T-cell (primary cell): ENCODE data around the gene GPR173. TPM values are rescaled to one million over a fixed set of nuclear protein-coding genes. Genes with fewer than 3 reads are reported as not detected.
A peak's percentile ranks its signal among the peaks of the same experiment; 100 is the strongest.

Experiments used
- ATAC-seq, 4 experiments: fragments of 200-7000 bp in 3 of 4; fragments of 150-1000 bp in 1 of 4; cut with Tn5 transposase; replicated peaks in 1 of 4; 1 replicate in 3 of 4; 2 replicates in 1 of 4; pipeline ENCODE4 v1.10.0; 2021; ENCODE audit warnings: moderate library complexity in 3 of 4, mild to moderate bottlenecking in 2 of 4, moderate number of reproducible peaks in 1 of 4
- CTCF ChIA-PET, 2 donors: fragments of 300-600 bp; sonication (Branson Sonifier 250); formaldehyde crosslinking; loops; one replicate each; lab custom pipeline; 2022; ENCODE audit warnings: antibody characterized with exemption in 2 of 2; lab: Charles Lee
- POLR2A ChIA-PET, 2 donors: fragments of 300-600 bp; sonication (Branson Sonifier 250); formaldehyde crosslinking; loops; one replicate each; lab custom pipeline; 2022; ENCODE audit warnings: antibody characterized with exemption in 2 of 2; lab: Charles Lee
- DNase-seq, 35 experiments: peaks; one replicate each; pipeline versions ENCODE4 v3.0.0 to v3.0.0-alpha.2; 2013 to 2023
- H3K27ac ChIP-seq: one replicate; pipeline ENCODE4 v1.5.1; 2013; ENCODE audit warnings: low read length
- H3K27me3 ChIP-seq, 2 experiments: replicated peaks in 1 of 2; 1 replicate in 1 of 2; 2 replicates in 1 of 2; pipeline versions ENCODE4 v1.6.1 to v1.7.0; 2013; ENCODE audit warnings: low read length in 1 of 2, mixed read lengths in 1 of 2; ENCODE audit not compliant: control insufficient read depth in 2 of 2, insufficient read depth in 2 of 2; ENCODE audit errors: extremely low read depth in 1 of 2
- H3K36me3 ChIP-seq, 2 donors: 1 replicate in 1 of 2; 2 replicates in 1 of 2; pipeline versions ENCODE4 v1.6.1 to v1.7.0; 2013; ENCODE audit warnings: low read length in 1 of 2; ENCODE audit not compliant: control insufficient read depth in 2 of 2, insufficient read depth in 1 of 2; ENCODE audit errors: extremely low read depth in 1 of 2
- H3K4me1 ChIP-seq, 2 experiments: 1 replicate in 1 of 2; 2 replicates in 1 of 2; pipeline versions ENCODE4 v1.6.1 to v1.7.0; 2013; ENCODE audit warnings: low read length in 2 of 2, mixed read lengths in 1 of 2; ENCODE audit not compliant: insufficient read depth in 2 of 2, control insufficient read depth in 1 of 2; ENCODE audit errors: extremely low read depth in 1 of 2
- H3K4me3 ChIP-seq, 2 donors: 1 replicate in 1 of 2; 2 replicates in 1 of 2; pipeline versions ENCODE4 v1.5.1 to v1.7.0; 2013; ENCODE audit warnings: mild to moderate bottlenecking in 2 of 2, low read length in 1 of 2, moderate library complexity in 1 of 2; ENCODE audit not compliant: control insufficient read depth in 1 of 2; ENCODE audit errors: extremely low read depth in 1 of 2
- H3K9me3 ChIP-seq: 2 replicates; pipeline ENCODE4 v1.7.0; 2013
- H3K27ac Mint-ChIP-seq, 2 donors: one replicate each; pipeline ENCODE4 v1.8.0; 2020 to 2021; ENCODE audit warnings: mild to moderate bottlenecking in 2 of 2, mixed read lengths in 2 of 2
- H3K27me3 Mint-ChIP-seq, 2 donors: one replicate each; pipeline ENCODE4 v1.8.0; 2021 to 2022; ENCODE audit warnings: mixed read lengths in 2 of 2
- H3K36me3 Mint-ChIP-seq: one replicate; pipeline ENCODE4 v1.8.0; 2021; ENCODE audit warnings: mixed read lengths
- H3K4me1 Mint-ChIP-seq, 3 donors: one replicate each; pipeline ENCODE4 v1.8.0; 2020 to 2022; ENCODE audit warnings: mixed read lengths in 3 of 3, mild to moderate bottlenecking in 1 of 3
- H3K4me3 Mint-ChIP-seq, 3 donors: one replicate each; pipeline ENCODE4 v1.8.0; 2020 to 2022; ENCODE audit warnings: mild to moderate bottlenecking in 3 of 3, mixed read lengths in 3 of 3, moderate library complexity in 3 of 3
- H3K9me3 Mint-ChIP-seq, 3 donors: one replicate each; pipeline ENCODE4 v1.8.0; 2020 to 2022; ENCODE audit warnings: mixed read lengths in 3 of 3
- WGBS: methylation state at CpG from one replicate; pipeline ENCODE4 v1.1.5; 2013; ENCODE audit warnings: missing lambda C conversion rate; ENCODE audit not compliant: insufficient coverage; 5-methylcytosine and 5-hydroxymethylcytosine counted together
- total RNA-seq, 35 experiments: library from RNA in 6 of 35; stranded (reverse) in 6 of 35; fragments of 120-200 nt in 1 of 35; gene quantifications; one replicate each; pipeline versions ENCODE4 v1.2.1 to v1.2.4 and lab custom pipeline; 2013 to 2026

Gene GPR173
- total RNA-seq, 5 donors from 2014 or later (not counting 1 experiment from before 2014, with no cell fraction given), result 0.12 to 0.50 (median 0.17) TPM; not detected in 1

DNA sequence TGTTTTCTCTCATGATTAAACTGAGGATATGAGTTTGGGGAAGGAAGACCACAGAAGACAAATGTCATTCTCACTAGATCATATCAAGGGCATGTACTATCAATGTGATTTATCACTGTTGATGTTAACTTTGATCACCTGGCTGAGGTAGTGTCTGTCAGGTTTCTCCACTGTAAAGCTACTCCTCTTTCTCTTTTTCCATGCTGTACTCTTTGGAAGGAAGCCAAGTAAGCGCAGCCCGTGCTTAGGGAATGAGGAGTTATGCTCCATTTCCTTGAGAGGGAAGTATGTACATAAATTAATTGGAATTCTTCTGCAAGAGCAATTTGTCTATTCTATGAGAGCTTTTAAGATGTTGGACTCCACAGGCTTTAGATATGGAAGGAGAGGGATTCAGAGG is 41.3 kb downstream of the GPR173 start:
- Mint-ChIP-seq H3K4me1 (peaks cover 35 to 53% (median 39%) of the 10 kb centered on the region in 3 donors), H3K4me3 (no peak overlapping the region)

DNA sequence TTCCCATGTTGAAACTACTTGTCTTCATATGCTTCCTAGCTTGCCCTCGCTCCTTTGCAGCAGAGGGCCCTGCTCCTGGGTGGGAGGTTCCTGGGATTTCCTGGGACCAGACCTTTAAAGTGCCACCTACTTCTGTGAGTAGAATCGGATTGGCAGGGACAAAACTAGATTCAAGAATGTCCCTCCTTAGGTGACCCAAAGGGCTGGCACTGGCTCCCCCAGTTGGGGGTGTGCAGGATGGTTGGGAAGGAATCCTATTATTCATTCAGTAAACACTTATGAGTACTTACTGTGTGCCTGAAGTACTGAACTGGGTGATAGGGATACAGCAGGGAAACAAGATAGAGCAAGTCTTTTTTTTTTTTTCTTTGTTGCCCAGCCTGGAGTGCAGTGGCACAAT is 42.8 kb downstream of the GPR173 start:
- H3K4me3 ChIP-seq, result no peak overlapping the region
- H3K27me3 ChIP-seq, result no peaks in the 10 kb centered on the region
- Mint-ChIP-seq H3K4me1 (peaks cover 27 to 48% (median 35%) of the 10 kb centered on the region in 3 donors), H3K4me3 (no peak overlapping the region), H3K27me3 (peaks cover 0 to 5% of the 10 kb centered on the region in 2 donors), H3K27ac (no peak overlapping the region), H3K9me3 (no peaks in the 10 kb centered on the region), H3K36me3 (peaks cover 5% of the 10 kb centered on the region)
- H3K27ac ChIP-seq, result no peak overlapping the region
- no peaks in the 10 kb centered on the region for H3K9me3 ChIP-seq
- ChIA-PET POLR2A (no interaction called here), CTCF (interaction anchor here (0.6 to 1.0 kb wide), 2 partner anchors 10 to 89 kb away, joined by 3 to 5 read pairs; no protein-coding TSS in a partner anchor)
- ATAC-seq, result no peak
- peaks cover 2 to 29% of the 10 kb centered on the region in 2 experiments for H3K4me1 ChIP-seq
- peaks cover 0 to 6% of the 10 kb centered on the region in 2 donors for H3K36me3 ChIP-seq
- DNase-seq, result no peak
- no CpG with 5 or more reads among the region's 2 CpGs for WGBS

More for the DNA sequence above, 41.3 kb downstream of the GPR173 start:
- H3K9me3 ChIP-seq, result no peaks in the 10 kb centered on the region
- DNase-seq (no peak), ATAC-seq (no peak)
- H3K4me3 ChIP-seq, result no peak overlapping the region
- no peaks in the 10 kb centered on the region for H3K27me3 ChIP-seq
- peaks cover 0 to 13% of the 10 kb centered on the region in 2 donors for H3K27me3 Mint-ChIP-seq
- ChIA-PET CTCF (interaction anchor here in 1 of 2 donors (1.5 kb wide), 1 partner anchor 18 kb away, joined by 4 read pairs; no protein-coding TSS in a partner anchor), POLR2A (no interaction called here)
- no CpG with 5 or more reads among the region's 2 CpGs for WGBS
- no peak overlapping the region for H3K27ac ChIP-seq
- no peak overlapping the region for H3K27ac Mint-ChIP-seq
- peaks cover 0 to 19% of the 10 kb centered on the region in 2 donors for H3K36me3 ChIP-seq
- peaks cover 15% of the 10 kb centered on the region for H3K36me3 Mint-ChIP-seq
- H3K9me3 Mint-ChIP-seq, result no peaks in the 10 kb centered on the region
- H3K4me1 ChIP-seq, result peaks cover 2 to 27% of the 10 kb centered on the region in 2 experiments

DNA sequence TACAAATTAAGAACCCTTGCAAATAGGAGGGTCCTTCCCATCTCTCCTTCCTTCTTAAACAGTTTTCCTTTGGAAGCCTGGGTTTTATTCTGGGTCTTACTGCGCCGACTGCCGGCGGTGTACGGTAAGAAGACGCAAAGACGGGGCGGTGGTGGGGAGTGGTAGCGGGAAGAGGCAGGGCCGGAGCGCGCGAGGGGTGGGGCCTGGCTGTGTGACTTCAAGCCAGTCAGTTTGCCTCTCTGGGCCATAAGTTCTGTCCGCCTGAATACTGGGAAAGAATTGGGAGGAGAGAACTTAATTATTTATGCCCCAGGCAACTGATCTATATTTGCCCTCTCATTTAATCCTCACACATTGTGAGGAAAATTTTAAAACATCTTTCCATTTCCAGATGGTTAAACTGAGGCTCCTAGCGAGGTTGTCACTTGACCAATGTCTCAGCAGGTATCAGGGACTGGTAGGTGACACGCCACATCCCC is 44.6 kb downstream of the GPR173 start:
- DNase-seq (peak; percentile 50 to 84 (median 73)), ATAC-seq (peak; percentile 54 to 65 (median 62))
- H3K36me3 ChIP-seq, result no peaks in the 10 kb centered on the region
- Mint-ChIP-seq H3K9me3 (no peaks in the 10 kb centered on the region), H3K36me3 (peaks cover 3% of the 10 kb centered on the region), H3K27ac (peak overlapping the region; percentile 82 to 91), H3K27me3 (peaks cover 0 to 5% of the 10 kb centered on the region in 2 donors), H3K4me1 (peaks cover 20 to 30% (median 27%) of the 10 kb centered on the region in 3 donors), H3K4me3 (peak overlapping the region; percentile 82 to 89 (median 84))
- no peaks in the 10 kb centered on the region for H3K9me3 ChIP-seq
- peak overlapping the region; percentile 74 for H3K27ac ChIP-seq
- H3K27me3 ChIP-seq, result no peaks in the 10 kb centered on the region
- WGBS, result no CpG with 5 or more reads among the region's 16 CpGs
- CTCF ChIA-PET, result no interaction called here
- POLR2A ChIA-PET, result no interaction called here
- peaks cover 2 to 25% of the 10 kb centered on the region in 2 experiments for H3K4me1 ChIP-seq
- peak overlapping the region; percentile 52 to 78 for H3K4me3 ChIP-seq

DNA sequence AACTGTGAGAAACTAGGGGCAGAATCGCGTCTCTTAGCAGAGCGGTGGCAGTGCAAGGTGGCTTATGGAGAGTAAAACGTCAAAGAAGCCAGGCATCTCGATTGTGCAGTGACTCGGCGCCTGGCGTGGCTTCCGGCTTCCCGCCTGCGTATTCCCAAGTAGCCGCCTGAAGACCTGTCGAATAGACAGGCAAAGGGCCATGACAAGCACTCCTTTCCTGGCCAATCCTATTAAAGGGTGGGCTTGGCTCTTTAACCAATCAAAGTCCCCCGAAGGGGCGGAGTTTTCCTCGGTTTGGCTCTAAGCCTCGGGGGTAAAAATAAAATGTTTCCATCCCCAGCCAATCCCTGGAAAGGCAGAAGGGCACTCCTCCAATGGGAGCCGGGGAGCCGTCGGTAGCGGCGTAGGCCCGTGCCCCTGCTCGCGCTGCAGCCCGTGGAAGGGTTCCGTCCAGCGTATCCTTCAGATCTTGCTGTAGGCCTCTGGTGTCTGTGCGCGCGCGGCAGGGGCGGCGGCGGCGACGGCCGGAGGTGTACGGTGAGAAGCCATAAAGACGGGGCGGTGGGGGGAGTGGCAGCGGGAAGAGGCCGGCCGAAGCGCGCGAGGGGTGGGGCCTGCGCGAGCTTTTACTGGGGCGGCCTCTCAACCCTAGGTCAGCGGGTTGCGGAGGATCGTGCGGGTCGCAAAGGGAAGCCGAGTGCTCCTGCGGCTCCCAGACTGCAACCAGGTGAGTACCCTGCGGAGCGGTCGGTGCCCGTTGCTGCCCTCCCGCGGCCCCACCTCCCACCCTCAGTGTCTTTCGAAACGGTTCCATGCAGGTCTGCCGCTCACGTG is 45.4 kb downstream of the GPR173 start, which contains the start of gene KANTR:
KANTR (plus strand) TSS at position 395 of the 834 bp plus-strand sequence. CDS start 30,131 bp downstream, outside the sequence.
- ATAC-seq, result peak; percentile 82 to 86 (median 84)
- Histone ChIP-seq H3K4me1 (peaks cover 2 to 18% of the 10 kb centered on the region in 2 experiments), H3K4me3 (peak within 1 kb of the TSS; percentile 52 to 78), H3K27me3 (no peaks in the 10 kb centered on the region), H3K9me3 (no peaks in the 10 kb centered on the region), H3K27ac (peak within 1 kb of the TSS; percentile 74), H3K36me3 (no peaks in the 10 kb centered on the region)
- Mint-ChIP-seq H3K27ac (peak within 1 kb of the TSS; percentile 82 to 91), H3K9me3 (no peaks in the 10 kb centered on the region), H3K36me3 (no peaks in the 10 kb centered on the region), H3K4me1 (peaks cover 12 to 23% (median 19%) of the 10 kb centered on the region in 3 donors), H3K4me3 (peak within 1 kb of the TSS; percentile 82 to 89 (median 84)), H3K27me3 (peaks cover 0 to 5% of the 10 kb centered on the region in 2 donors)
- ChIA-PET CTCF (interaction anchor here in 1 of 2 donors (0.7 kb wide), 1 partner anchor 24 kb away, joined by 3 read pairs; no protein-coding TSS in a partner anchor), POLR2A (no interaction called here)
- DNase-seq, result peak; percentile 63 to 87 (median 77)
- WGBS, result under 1% methylated on average over 23 of the region's 67 CpGs

DNA sequence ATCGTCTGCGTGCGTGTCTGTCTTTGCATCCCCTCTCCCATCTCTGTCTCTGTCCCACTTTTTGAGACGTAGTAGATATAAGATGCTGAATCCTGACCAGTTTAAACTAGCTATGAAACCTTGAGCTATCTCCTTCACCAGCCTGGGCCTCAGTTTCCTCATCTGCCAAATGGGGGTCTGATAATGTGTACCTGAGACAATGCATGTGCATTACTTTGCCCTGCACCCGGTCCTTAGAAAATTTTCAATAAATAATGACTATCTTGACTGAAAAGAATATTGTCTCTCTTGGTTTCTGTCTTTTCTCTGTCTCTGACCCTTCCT is 46.0 kb downstream of the GPR173 start:
- no CpG with 5 or more reads among the region's 5 CpGs for WGBS
- POLR2A ChIA-PET, result no interaction called here

DNA sequence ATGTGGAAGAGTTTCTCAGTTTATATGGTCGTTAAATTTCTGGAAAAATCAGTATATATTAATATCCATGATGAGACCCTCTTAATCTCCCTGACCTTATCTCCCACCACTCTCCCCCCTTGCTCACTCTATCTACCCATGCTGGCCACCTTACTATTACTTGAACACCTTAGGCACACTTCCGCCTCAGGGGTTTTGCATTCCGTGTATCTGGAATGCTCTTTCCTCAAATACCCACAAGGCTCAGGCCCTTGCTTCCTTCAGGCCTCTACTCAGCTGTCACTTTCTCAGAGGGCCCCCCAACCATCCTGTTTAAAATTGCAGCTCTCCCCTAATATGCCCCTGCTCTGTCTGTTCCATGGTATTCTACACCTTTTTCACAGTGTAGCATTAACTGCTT is 47.2 kb downstream of the GPR173 start:
- WGBS, result no CpG with 5 or more reads among the region's 3 CpGs
- Histone ChIP-seq H3K27me3 (no peaks in the 10 kb centered on the region), H3K9me3 (no peaks in the 10 kb centered on the region), H3K4me3 (no peak overlapping the region), H3K4me1 (peaks cover 2 to 17% of the 10 kb centered on the region in 2 experiments), H3K36me3 (no peaks in the 10 kb centered on the region), H3K27ac (no peak overlapping the region)
- no peaks in the 10 kb centered on the region for H3K36me3 Mint-ChIP-seq
- no peak overlapping the region for H3K4me3 Mint-ChIP-seq
- H3K27ac Mint-ChIP-seq, result no peak overlapping the region
- H3K4me1 Mint-ChIP-seq, result peaks cover 7 to 20% (median 15%) of the 10 kb centered on the region in 3 donors
- peaks cover 0 to 5% of the 10 kb centered on the region in 2 donors for H3K27me3 Mint-ChIP-seq
- ChIA-PET POLR2A (no interaction called here), CTCF (no interaction called here)
- ATAC-seq, result no peak
- no peaks in the 10 kb centered on the region for H3K9me3 Mint-ChIP-seq
- DNase-seq, result no peak

More for the DNA sequence above, 46.0 kb downstream of the GPR173 start:
- Mint-ChIP-seq H3K36me3 (no peaks in the 10 kb centered on the region), H3K27ac (peak overlapping the region; percentile 81 to 91), H3K4me1 (peaks cover 7 to 20% (median 15%) of the 10 kb centered on the region in 3 donors), H3K27me3 (peaks cover 0 to 5% of the 10 kb centered on the region in 2 donors), H3K9me3 (no peaks in the 10 kb centered on the region), H3K4me3 (peak overlapping the region; percentile 82 to 89 (median 84))
- Histone ChIP-seq H3K27me3 (no peaks in the 10 kb centered on the region), H3K9me3 (no peaks in the 10 kb centered on the region), H3K36me3 (no peaks in the 10 kb centered on the region), H3K4me1 (peaks cover 2 to 17% of the 10 kb centered on the region in 2 experiments), H3K27ac (peak overlapping the region; percentile 74), H3K4me3 (peak overlapping the region; percentile 49 to 78)
- CTCF ChIA-PET, result interaction anchor here in 1 of 2 donors (0.7 kb wide), 1 partner anchor 24 kb away, joined by 3 read pairs; no protein-coding TSS in a partner anchor
- no peak for ATAC-seq
- no peak for DNase-seq
